HG03354 (cell line): ENCODE measurements around the gene MAG.

ENCODE experiments used
- ATAC-seq: cut with Tn5 transposase; IDR thresholded peaks from one replicate; pipeline ENCODE4 v1.9.1; 2021; ENCODE audit warnings: mild to moderate bottlenecking; ENCODE audit not compliant: unreplicated experiment, poor library complexity, severe bottlenecking

MAG gene

DNA sequence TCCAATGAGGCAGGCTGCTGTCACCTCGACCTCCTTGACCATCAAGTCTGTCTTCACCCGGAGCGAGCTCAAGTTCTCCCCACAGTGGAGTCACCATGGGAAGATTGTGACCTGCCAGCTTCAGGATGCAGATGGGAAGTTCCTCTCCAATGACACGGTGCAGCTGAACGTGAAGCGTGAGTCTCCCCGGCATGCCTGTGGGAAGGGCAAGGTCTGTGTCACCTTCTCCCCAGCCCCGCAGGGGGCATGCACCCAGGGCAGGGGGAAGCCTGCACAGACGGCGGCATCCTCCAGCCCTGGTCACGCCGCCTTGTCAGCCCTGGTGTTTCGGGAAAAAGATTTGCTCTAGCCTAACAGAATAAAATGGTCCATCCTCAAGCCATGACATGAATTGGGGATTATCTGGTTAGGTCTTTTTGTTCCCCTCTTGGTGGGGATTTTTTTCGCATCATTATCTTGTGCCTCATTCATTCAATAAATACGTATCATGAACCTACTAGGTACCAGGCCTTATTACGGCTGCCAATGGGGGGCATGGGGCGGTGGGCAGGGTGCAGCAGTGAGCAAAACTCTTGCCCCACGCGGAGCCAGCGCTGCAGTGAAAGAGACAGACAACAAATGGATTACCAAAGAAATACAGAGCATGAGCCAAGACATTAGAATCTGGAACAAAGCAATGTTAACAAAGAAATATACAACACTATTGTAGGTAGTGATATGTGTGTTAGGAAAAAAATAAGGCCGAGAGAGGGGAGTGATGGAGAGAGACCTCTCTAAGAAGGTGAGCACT lies 44.4 kb downstream of the MAG start:
- ATAC-seq = no peak

DNA sequence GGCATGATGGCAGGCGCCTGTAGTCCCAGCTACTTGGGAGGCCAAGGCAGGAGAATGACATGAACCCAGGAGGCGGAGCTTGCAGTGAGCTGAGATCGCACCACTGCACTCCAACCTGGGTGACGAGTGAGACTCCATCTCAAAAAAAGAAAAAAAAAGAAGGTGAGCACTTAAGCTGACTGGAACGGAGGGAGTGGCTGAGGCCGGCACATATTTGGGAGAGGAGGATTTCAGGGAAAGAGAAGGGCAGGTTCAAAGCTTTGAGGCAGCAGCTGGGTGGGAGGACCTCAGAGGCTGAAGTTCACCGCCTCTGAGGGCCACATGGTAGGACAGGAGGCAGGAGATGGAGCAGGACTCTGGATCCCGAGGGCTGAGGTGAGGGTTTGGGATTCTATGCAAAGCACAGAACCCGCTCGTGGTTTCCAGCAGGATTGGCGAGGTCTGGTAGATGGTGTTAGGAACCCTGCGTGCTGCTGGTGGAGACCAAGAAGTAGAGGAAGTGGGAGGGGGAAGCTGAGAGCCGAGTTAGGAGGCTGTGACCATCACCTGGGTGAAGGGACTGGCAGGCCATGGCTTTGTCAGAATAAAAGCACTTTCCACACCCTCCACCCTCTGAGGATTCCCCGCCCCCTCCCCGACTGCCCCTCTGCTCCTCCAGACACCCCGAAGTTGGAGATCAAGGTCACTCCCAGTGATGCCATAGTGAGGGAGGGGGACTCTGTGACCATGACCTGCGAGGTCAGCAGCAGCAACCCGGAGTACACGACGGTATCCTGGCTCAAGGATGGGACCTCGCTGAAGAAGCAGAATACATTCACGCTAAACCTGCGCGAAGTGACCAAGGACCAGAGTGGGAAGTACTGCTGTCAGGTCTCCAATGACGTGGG lies 45.4 kb downstream of the MAG start:
- no peak for ATAC-seq

DNA sequence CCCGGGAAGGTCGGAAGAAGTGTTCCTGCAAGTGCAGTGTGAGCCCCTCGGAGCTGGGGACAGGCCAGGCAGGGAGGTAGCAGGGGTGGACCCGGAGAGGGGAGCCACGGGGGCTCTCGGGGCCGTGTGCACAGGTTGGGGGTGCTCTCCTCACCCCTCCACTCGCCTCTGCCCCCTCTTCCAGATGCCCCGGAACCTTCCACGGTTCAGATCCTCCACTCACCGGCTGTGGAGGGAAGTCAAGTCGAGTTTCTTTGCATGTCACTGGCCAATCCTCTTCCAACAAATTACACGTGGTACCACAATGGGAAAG lies 46.0 kb downstream of the MAG start:
- no peak for ATAC-seq

DNA sequence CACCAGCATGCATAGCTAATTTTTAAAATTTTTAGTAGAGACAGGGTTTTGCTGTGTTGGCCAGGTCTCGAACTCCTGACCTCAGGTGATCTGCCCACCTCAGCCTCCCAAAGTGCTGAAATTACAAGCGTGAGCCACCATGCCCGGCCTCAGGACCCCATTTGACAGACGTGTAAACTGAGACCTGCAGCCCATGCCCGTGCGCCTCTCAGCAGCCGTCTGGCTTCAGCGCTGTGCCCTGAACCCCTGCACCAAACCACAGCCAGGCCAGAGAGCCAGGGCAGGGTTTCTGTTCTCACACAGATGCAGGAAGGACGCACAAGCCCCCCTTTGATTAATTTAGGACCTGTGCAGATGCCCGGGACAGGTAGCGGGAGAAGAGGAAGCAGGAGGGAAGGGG lies 48.5 kb downstream of the MAG start:
- ATAC-seq = no peak

DNA sequence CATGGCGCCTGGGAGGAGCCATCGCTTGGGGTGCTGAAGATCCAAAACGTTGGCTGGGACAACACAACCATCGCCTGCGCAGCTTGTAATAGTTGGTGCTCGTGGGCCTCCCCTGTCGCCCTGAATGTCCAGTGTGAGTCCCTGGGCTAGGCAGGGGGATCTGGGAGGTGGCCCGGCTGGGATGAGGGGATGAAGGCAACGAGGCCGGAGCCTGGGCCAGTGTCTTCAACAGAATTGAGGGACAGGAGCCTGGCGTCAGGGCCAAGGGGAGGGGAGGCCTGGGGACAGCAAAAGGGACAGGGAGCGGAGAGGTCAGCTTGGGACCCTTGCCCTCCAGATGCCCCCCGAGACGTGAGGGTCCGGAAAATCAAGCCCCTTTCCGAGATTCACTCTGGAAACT lies 49.0 kb downstream of the MAG start:
- ATAC-seq = no peak

DNA sequence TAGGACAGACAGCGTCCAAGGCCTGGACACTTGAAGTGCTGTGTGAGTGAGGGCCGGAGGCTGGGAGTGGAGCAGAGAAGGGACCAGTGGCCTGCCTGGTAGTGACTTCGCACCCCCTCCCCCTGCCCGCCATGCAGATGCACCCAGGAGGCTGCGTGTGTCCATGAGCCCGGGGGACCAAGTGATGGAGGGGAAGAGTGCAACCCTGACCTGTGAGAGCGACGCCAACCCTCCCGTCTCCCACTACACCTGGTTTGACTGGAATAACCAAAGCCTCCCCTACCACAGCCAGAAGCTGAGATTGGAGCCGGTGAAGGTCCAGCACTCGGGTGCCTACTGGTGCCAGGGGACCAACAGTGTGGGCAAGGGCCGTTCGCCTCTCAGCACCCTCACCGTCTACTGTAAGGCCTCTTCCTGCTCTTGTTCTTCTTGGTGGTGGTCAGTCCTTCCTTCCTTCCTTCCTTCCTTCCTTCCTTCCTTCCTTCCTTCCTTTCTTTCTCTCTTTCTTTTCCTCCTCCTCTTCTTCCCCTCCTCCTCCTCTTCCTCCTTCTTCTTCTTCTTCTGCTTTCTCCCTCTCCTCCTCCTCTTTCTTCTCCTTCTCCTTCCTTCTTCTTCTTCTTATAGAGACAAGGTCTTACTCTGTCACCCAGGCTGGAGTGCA lies 49.7 kb downstream of the MAG start:
- ATAC-seq = no peak

DNA sequence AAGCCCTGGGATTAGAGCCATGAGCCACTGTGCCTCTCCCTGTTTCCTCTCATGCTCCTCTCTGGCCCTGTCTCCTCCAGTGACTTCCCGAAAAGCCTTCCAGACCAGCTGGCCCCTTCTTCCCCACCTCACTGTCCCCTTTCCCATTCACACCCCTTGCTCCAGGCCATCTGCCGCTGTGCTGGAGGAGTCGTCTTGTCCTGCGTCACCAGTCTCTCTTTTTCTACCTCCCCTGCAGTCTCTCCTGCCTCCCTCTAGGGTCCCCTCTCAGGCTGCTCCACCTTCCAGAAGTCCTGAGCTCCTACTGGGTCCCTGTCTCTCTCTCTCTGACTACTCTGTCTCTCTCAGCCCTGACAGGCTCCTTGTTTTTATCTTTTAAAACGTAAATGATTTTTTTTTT lies 50.5 kb downstream of the MAG start:
- ATAC-seq = no peak

DNA sequence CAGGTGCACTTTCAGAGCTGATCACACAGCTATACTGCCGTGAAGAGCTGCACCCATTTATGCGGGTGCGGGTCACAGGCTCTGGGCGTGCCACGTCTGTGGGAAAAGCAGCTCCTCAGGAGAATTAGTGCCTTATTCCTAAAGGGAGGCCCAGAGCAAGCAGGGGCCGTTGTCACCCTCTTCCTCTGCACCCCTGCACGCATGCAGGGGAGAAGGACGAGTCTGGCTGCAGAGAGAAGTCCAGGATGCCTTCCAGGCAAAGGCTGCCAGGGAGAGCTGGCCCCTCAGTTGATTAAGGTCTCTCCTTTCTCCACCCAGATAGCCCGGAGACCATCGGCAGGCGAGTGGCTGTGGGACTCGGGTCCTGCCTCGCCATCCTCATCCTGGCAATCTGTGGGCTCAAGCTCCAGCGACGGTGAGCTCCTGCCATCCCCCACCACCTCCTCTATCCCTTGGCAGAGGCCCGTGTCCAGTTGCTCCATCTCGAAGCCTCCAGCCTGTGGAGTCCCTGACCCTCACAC lies 52.6 kb downstream of the MAG start:
- no peak for ATAC-seq

DNA sequence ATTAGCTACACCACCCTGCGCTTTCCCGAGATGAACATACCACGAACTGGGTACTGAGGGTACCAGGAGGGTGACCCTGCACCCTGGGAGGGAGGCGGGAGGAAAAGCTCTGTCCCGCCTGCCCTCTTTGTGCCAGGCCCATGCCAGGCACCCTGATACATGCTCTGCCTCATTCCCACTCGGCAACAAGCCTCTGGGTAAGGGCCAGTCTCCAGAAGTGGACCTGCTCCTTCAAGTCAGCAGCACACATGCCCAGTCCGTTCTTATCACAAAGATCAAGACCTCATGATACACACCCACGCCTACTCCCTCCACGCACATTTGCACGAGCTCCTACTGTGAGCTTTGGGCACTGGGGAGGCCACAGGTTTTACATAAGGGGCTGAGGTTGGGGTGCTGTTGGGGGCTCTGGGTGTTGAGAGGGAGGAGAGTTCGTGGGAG lies 53.7 kb downstream of the MAG start:
- ATAC-seq = no peak

DNA sequence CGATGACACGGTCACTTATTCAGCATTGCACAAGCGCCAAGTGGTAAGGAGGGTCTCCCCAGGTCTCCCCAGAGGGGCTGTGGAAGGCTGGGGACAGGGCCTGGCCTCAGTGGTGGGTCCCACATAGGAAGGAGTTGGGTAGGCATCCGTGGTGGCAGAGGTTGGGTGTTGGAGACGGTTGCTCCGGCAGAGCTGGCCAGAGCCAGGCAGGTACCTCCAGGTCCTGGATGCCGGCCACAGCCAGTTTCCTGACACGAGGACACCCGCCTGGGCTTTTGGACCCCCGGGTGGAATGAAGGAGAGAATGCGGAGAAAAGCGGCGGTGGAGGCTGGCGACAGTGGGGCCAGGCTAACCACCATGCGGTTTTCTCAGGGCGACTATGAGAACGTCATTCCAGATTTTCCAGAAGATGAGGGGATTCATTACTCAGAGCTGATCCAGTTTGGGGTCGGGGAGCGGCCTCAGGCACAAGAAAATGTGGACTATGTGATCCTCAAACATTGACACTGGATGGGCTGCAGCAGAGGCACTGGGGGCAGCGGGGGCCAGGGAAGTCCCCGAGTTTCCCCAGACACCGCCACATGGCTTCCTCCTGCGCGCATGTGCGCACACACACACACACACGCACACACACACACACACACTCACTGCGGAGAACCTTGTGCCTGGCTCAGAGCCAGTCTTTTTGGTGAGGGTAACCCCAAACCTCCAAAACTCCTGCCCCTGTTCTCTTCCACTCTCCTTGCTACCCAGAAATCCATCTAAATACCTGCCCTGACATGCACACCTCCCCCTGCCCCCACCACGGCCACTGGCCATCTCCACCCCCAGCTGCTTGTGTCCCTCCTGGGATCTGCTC lies 54.5 kb downstream of the MAG start:
- ATAC-seq = peak; percentile 32

DNA sequence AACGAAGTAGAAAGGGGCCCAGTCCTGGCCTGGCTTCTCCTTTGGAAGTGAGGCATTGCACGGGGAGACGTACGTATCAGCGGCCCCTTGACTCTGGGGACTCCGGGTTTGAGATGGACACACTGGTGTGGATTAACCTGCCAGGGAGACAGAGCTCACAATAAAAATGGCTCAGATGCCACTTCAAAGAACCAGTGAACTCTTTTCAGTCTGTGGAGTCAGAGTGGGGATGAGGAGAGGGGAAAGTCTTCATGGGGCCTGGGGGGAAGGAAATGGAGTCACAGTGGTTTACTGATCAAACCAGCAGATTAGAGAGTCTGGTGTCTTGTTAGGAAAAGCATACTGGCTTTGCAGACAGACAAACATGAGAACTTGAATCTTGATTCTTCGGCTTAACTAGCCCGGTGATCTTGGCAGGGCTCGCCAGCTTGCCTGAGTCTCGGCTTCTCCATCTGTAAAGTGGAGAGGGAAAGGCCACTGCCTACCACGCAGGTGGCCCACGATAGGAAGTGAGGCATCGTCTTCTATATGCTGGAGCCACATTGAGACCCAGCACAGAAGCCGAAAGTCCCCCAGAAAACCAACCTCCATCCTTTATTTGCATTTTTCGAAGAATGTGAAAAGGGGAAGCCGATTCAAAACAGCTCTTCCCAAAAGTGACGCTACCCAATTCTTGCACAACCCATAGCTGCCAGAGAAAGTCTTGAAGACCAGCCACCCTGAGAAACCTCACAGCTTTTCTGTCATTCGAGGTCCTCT lies 55.4 kb downstream of the MAG start, which contains the start of gene FFAR1:
FFAR1 (plus strand) TSS at position 732 of the 759 bp plus-strand sequence. CDS start 3,650 bp downstream, outside the sequence.
- peak; percentile 62 for ATAC-seq

DNA sequence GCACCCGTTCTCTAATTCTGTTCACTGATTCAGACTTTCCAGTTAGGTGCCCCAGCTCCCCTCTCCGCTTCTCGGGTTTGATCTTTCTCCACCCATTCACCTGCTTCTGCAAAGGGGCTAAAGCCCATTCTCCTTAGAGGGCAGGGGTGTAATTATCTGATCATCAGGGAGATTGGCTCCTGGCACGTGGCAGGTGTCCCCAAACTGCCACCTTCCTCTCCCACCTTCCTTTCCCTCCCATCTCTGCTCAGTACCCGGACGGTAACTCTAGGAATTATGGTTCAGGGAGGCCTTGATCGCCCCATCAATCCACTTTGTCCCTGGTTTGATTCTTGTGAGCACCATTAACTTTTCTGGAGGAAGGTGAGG lies 56.0 kb downstream of the MAG start:
- no peak for ATAC-seq

DNA sequence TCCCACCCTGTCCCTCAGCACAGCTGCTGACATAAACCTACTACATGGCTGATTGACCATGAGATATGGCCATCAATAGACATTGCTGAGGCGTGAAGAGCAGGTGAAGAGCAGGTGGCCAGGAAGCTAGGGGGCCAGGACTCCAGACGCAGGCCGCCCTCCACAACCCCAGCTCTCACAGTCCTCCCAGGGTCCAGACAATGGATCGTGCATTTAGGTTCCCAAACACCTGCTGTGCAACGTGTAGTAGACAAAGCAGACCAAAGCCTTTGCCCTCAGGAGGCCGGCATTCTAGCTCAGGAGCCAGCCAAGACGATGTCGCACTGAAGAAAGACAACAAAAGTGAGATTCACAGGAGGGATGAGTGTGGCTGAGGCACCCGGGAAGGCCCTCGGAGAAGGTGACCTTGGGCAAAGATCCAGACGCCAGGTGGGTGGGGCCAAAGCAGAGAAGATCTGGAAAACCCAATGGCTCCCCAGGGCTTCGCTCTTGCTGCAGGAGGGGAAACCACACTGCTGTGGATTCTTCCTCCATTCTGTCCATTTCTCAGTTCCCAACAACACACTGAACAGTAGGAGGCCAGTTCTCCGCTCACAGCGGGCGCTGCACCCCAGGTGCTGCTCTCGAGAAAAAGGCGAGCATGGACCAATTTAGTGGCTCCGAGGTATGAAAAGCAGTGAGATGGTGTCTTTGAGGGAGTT lies 57.1 kb downstream of the MAG start:
- ATAC-seq = no peak

DNA sequence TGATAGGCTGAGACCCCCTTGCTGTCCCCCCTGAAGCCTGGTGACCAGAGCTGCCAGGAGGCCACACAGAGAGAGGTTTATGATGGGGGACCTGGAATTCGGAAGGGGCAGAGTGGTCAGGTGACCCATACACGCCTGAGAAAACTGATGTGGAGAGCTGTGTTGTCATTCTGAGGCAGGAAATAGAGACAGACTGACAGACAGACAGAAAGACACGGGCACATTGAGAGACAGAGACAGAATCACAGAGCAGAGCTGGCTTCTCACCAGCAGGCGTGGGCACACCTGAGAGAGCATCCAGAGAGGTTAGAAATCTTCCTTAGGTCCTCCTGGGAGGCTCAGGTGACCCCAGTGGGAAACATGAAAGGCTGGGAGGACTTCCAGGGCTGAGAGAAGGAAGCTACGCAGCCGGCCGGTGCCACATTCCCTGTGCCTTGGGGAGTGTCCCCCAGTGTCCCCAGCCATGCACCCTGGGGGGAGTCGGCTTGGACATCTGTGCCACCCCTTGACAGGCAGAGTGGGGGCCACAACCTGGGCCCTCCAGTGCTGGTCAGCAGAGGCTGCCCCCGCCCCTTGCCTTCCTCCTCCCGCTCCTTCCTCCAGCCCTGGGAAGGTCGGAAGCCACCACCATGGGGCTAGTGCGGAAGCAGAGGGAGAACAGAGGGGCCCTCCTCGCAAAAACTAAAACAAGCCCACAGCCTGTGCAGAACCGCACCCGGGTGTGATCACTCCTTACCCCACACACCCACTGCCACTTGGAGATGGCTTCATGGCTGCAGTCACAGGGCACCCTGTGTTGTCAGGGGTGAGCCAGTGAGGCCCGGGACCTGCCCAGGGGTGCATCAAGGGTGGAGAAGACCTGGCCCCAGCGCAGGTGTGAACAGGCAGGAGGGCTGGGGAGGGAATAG lies 57.9 kb downstream of the MAG start:
- ATAC-seq = no peak

DNA sequence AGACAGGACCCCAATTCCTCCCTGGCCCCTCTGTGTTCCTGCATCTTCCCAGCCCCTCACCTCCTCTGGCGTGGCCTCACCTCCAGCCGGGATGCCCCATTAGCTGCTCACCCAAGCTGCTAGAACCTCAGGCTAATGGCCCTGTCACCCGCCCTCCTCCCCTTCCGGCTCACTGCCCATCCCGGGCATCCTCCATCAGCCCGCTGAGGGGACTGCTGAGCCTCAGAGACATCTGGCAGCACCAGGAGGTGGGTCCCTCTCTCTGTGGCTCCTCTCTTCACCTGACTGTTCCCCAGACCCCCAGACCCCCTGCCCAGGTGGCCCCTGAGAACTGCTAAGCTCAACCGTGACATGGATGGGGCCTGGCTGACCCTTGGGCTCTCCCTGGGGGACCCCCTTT lies 58.6 kb downstream of the MAG start:
- no peak for ATAC-seq

DNA sequence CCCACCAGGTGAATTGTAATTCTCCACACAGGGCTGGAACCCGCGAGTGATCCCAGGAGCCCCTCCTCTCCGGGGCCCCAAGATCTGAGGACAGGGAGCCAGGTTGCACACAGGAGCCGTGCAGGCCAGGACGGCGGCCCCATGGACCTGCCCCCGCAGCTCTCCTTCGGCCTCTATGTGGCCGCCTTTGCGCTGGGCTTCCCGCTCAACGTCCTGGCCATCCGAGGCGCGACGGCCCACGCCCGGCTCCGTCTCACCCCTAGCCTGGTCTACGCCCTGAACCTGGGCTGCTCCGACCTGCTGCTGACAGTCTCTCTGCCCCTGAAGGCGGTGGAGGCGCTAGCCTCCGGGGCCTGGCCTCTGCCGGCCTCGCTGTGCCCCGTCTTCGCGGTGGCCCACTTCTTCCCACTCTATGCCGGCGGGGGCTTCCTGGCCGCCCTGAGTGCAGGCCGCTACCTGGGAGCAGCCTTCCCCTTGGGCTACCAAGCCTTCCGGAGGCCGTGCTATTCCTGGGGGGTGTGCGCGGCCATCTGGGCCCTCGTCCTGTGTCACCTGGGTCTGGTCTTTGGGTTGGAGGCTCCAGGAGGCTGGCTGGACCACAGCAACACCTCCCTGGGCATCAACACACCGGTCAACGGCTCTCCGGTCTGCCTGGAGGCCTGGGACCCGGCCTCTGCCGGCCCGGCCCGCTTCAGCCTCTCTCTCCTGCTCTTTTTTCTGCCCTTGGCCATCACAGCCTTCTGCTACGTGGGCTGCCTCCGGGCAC lies 59.6 kb downstream of the MAG start:
- ATAC-seq = no peak

DNA sequence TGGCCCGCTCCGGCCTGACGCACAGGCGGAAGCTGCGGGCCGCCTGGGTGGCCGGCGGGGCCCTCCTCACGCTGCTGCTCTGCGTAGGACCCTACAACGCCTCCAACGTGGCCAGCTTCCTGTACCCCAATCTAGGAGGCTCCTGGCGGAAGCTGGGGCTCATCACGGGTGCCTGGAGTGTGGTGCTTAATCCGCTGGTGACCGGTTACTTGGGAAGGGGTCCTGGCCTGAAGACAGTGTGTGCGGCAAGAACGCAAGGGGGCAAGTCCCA lies 60.2 kb downstream of the MAG start:
- no peak for ATAC-seq
